Tibial nerve (tissue), 4 donors: ENCODE results near the gene POU2AF3.

Source experiments
- EP300 ChIP-seq, 2 donors: sonication (generic); formaldehyde crosslinking; IDR thresholded peaks; one replicate each; pipeline ENCODE4 v1.6.1; 2017; ENCODE audit warnings: antibody characterized with exemption in 2 of 2, mild to moderate bottlenecking in 1 of 2
- POLR2A ChIP-seq, 2 donors: fragments of 450-650 bp; IDR thresholded peaks; one replicate each; pipeline ENCODE4 v1.6.1; 2017; ENCODE audit warnings: antibody characterized with exemption in 2 of 2, mild to moderate bottlenecking in 2 of 2, moderate library complexity in 2 of 2
- TF ChIP-seq, protein P1 (sequence below), 5 experiments: fragments of 200-600 bp in 3 of 5; fragments of 450-650 bp in 2 of 5; sonication (generic) in 3 of 5; IDR thresholded peaks; one replicate each; pipeline ENCODE4 v1.5.1; 2016 to 2019; ENCODE audit warnings: antibody characterized with exemption in 5 of 5, mild to moderate bottlenecking in 3 of 5, moderate library complexity in 2 of 5

- TF ChIP-seq, protein P1, sequence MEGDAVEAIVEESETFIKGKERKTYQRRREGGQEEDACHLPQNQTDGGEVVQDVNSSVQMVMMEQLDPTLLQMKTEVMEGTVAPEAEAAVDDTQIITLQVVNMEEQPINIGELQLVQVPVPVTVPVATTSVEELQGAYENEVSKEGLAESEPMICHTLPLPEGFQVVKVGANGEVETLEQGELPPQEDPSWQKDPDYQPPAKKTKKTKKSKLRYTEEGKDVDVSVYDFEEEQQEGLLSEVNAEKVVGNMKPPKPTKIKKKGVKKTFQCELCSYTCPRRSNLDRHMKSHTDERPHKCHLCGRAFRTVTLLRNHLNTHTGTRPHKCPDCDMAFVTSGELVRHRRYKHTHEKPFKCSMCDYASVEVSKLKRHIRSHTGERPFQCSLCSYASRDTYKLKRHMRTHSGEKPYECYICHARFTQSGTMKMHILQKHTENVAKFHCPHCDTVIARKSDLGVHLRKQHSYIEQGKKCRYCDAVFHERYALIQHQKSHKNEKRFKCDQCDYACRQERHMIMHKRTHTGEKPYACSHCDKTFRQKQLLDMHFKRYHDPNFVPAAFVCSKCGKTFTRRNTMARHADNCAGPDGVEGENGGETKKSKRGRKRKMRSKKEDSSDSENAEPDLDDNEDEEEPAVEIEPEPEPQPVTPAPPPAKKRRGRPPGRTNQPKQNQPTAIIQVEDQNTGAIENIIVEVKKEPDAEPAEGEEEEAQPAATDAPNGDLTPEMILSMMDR (IDR thresholded peaks at IDR 0.05): no peak
- TF ChIP-seq POLR2A (IDR thresholded peaks at IDR 0.05): no peak
- TF ChIP-seq EP300 (IDR thresholded peaks at IDR 0.05): no peak
These were observed 36.5 kb downstream of the POU2AF3 start for GRCh38 chr11:111334532-111335502.
